ENCODE measurements around the gene ELMO1.

Gene ELMO1

DNA sequence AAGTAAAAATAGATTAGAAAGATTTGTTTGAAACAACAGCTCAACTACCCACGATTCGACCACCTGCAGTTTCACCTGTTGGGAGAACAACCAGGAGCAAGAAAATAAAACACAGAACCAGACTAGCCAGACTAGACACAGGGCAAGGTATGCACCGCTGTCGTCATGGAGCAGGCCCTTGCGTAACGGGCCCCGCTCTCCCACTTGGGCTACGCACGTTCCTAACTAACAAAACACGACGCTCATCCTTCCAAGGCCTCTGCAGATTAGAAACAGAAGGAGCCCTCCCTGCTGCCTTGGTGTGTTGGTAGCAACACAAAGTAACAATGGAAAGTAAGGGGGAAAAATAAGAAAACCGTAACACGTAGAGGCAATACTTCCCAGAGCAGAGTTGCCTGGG lies 45.1 kb upstream of the ELMO1 start:
- no peak overlapping the region for H3K27ac ChIP-seq (ENCODE audit: poor library complexity, severe bottlenecking)
- no peaks in the 10 kb centered on the region for H3K27me3 ChIP-seq (ENCODE audit: insufficient read depth, poor library complexity, severe bottlenecking)
- H3K9me3 ChIP-seq (ENCODE audit: severe bottlenecking), result no peaks in the 10 kb centered on the region
- no peaks in the 10 kb centered on the region for H3K36me3 ChIP-seq (ENCODE audit: low read depth)
- DNase-seq (ENCODE audit: low spot score) (no peak), ATAC-seq (ENCODE audit: low read depth) (no peak)
- H3K4me1 ChIP-seq (ENCODE audit: insufficient read depth, poor library complexity, severe bottlenecking), result no peaks in the 10 kb centered on the region
- H3K4me3 ChIP-seq (ENCODE audit: severe bottlenecking), result no peak overlapping the region
- TF ChIP-seq, protein P1, sequence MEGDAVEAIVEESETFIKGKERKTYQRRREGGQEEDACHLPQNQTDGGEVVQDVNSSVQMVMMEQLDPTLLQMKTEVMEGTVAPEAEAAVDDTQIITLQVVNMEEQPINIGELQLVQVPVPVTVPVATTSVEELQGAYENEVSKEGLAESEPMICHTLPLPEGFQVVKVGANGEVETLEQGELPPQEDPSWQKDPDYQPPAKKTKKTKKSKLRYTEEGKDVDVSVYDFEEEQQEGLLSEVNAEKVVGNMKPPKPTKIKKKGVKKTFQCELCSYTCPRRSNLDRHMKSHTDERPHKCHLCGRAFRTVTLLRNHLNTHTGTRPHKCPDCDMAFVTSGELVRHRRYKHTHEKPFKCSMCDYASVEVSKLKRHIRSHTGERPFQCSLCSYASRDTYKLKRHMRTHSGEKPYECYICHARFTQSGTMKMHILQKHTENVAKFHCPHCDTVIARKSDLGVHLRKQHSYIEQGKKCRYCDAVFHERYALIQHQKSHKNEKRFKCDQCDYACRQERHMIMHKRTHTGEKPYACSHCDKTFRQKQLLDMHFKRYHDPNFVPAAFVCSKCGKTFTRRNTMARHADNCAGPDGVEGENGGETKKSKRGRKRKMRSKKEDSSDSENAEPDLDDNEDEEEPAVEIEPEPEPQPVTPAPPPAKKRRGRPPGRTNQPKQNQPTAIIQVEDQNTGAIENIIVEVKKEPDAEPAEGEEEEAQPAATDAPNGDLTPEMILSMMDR (IDR thresholded peaks at IDR 0.05; ENCODE audit: poor library complexity, severe bottlenecking), result no peak

DNA sequence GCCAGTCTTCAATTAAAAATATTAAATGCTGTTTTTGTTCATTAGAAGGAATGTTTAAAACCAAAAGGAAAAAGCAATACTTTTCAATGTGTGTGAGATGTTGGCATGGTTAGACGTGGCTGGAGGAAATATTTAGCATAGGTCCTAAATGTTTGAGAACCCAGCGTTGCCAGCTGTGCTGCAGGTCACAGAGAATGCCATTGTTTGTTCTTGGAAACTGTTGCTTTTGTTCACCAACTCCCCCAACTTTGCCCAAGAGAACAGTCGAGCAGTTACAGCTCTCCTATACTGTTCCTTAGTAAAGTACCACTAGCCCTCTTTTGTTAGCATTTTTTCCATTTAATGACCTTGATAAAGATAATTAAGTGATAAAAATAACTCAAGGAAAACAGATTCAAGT lies 44.5 kb upstream of the ELMO1 start:
- TF ChIP-seq, protein P1 (IDR thresholded peaks at IDR 0.05; ENCODE audit: poor library complexity, severe bottlenecking), result no peak
- H3K36me3 ChIP-seq (ENCODE audit: low read depth), result no peaks in the 10 kb centered on the region
- no peaks in the 10 kb centered on the region for H3K27me3 ChIP-seq (ENCODE audit: insufficient read depth, poor library complexity, severe bottlenecking)
- H3K4me1 ChIP-seq (ENCODE audit: insufficient read depth, poor library complexity, severe bottlenecking), result no peaks in the 10 kb centered on the region
- no peak for ATAC-seq (ENCODE audit: low read depth)
- no peak overlapping the region for H3K27ac ChIP-seq (ENCODE audit: poor library complexity, severe bottlenecking)
- DNase-seq (ENCODE audit: low spot score), result no peak
- H3K4me3 ChIP-seq (ENCODE audit: severe bottlenecking), result no peak overlapping the region
- H3K9me3 ChIP-seq (ENCODE audit: severe bottlenecking), result peaks cover 2% of the 10 kb centered on the region

DNA sequence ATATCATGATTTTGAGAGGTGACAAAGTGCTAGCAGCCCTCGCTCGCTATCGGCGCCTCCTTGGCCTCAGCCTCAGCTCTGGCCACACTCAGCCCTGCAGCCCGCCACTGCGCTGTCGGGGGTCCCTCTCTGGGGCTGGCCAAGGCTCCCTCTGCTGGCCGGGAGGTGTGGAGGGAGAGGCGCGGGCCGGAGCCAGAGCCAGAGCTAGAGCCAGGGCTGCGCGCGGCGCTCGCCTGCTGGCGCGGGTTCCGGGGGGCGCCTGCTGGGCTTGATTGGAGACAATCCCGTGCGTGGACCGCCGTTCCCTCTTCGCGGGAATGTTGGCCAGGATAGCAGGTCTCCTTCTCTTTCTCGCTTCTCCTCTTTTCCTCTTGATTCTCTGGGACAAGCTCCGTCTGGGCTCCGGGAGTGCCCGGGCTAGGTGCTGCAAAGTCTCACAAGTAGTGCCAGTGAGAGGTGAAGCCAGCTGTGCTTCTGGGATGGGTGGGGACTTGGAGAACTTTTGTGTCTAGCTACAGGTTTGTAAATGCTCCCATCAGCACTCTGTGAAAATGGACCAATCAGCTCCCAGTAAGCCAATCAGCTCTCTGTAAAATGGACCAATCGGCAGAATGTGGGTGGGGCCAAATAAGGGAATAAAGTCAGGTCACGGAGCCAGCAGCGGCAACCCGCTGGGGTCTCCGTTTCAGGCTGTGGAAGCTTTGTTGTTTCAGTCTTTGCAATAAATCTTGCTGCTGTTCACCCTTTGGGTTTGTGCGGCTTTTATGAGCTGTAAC lies 43.4 kb upstream of the ELMO1 start:
- no peak for DNase-seq (ENCODE audit: low spot score)

DNA sequence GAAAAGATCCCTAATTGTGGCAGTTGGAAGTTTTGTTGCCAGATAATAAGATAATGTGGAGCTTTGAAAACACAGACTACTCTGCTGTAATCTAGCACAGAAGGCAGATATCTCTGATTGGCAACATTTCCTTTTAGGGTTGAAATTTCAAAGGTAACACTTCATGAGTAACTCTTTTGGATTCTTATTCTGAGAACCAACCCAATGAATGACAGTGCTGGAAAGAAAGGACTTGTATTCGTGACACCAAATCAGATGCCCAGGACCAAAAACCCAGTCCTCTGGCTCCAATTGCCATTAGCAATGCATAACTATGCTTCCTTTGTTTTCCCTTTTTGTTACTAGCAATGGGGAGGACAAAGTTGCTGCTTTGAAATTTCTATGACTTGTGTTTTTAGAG lies 41.0 kb upstream of the ELMO1 start:
- H3K36me3 ChIP-seq (ENCODE audit: low read depth), result no peaks in the 10 kb centered on the region
- no peaks in the 10 kb centered on the region for H3K4me1 ChIP-seq (ENCODE audit: insufficient read depth, poor library complexity, severe bottlenecking)
- ATAC-seq (ENCODE audit: low read depth), result no peak
- H3K27ac ChIP-seq (ENCODE audit: poor library complexity, severe bottlenecking), result no peak overlapping the region
- no peaks in the 10 kb centered on the region for H3K27me3 ChIP-seq (ENCODE audit: insufficient read depth, poor library complexity, severe bottlenecking)
- H3K9me3 ChIP-seq (ENCODE audit: severe bottlenecking), result peaks cover 5% of the 10 kb centered on the region
- H3K4me3 ChIP-seq (ENCODE audit: severe bottlenecking), result no peak overlapping the region
- TF ChIP-seq, protein P1 (IDR thresholded peaks at IDR 0.05; ENCODE audit: poor library complexity, severe bottlenecking), result no peak
- no peak for DNase-seq (ENCODE audit: low spot score)

More for the DNA sequence above, 43.4 kb upstream of the ELMO1 start:
- ATAC-seq (ENCODE audit: low read depth), result no peak
- Histone ChIP-seq H3K27me3 (ENCODE audit: insufficient read depth, poor library complexity, severe bottlenecking) (no peaks in the 10 kb centered on the region), H3K4me3 (ENCODE audit: severe bottlenecking) (no peak overlapping the region), H3K36me3 (ENCODE audit: low read depth) (no peaks in the 10 kb centered on the region), H3K9me3 (ENCODE audit: severe bottlenecking) (peaks cover 5% of the 10 kb centered on the region), H3K27ac (ENCODE audit: poor library complexity, severe bottlenecking) (no peak overlapping the region), H3K4me1 (ENCODE audit: insufficient read depth, poor library complexity, severe bottlenecking) (no peaks in the 10 kb centered on the region)
- TF ChIP-seq, protein P1 (IDR thresholded peaks at IDR 0.05; ENCODE audit: poor library complexity, severe bottlenecking), result no peak

DNA sequence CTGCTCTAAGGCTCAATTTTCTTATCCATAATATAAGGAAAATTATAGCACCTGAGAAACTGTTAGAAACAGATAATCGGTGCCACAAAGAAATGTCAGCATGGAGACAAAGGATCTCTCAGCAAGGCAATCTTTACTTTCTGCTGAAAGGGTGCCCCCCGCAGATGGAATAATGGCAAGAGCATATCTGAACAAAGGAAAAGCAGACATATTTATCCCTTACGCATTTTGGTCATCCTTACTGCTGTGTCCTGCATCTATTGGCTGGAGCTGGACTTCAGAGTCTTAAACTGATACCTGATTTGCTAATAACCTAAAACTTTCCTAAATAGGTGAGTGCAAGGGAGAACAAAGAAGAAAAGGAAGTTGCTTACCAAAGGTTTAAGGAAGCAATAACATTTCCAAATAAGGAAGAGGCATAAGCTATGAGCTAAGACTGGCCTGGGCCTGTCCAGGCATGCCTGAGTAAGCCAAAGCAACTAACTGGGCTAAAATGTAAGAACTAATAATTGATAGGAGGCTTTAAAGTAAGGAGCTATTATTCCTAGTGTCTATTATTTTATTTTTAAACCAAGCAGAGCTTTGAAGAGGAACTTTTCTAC lies 39.6 kb upstream of the ELMO1 start:
- H3K27me3 ChIP-seq (ENCODE audit: insufficient read depth, poor library complexity, severe bottlenecking), result no peaks in the 10 kb centered on the region
- ATAC-seq (ENCODE audit: low read depth) (no peak), DNase-seq (ENCODE audit: low spot score) (no peak)
- TF ChIP-seq, protein P1 (IDR thresholded peaks at IDR 0.05; ENCODE audit: poor library complexity, severe bottlenecking), result no peak
- no peaks in the 10 kb centered on the region for H3K4me1 ChIP-seq (ENCODE audit: insufficient read depth, poor library complexity, severe bottlenecking)
- peaks cover 5% of the 10 kb centered on the region for H3K9me3 ChIP-seq (ENCODE audit: severe bottlenecking)
- H3K36me3 ChIP-seq (ENCODE audit: low read depth), result no peaks in the 10 kb centered on the region
- H3K27ac ChIP-seq (ENCODE audit: poor library complexity, severe bottlenecking), result no peak overlapping the region
- H3K4me3 ChIP-seq (ENCODE audit: severe bottlenecking), result no peak overlapping the region

Measured in RWPE2 (cell line).